ENCODE data around the gene NPDC1.
A peak's percentile ranks its signal among the peaks of the same experiment; 100 is the strongest.

NPDC1 gene

DNA sequence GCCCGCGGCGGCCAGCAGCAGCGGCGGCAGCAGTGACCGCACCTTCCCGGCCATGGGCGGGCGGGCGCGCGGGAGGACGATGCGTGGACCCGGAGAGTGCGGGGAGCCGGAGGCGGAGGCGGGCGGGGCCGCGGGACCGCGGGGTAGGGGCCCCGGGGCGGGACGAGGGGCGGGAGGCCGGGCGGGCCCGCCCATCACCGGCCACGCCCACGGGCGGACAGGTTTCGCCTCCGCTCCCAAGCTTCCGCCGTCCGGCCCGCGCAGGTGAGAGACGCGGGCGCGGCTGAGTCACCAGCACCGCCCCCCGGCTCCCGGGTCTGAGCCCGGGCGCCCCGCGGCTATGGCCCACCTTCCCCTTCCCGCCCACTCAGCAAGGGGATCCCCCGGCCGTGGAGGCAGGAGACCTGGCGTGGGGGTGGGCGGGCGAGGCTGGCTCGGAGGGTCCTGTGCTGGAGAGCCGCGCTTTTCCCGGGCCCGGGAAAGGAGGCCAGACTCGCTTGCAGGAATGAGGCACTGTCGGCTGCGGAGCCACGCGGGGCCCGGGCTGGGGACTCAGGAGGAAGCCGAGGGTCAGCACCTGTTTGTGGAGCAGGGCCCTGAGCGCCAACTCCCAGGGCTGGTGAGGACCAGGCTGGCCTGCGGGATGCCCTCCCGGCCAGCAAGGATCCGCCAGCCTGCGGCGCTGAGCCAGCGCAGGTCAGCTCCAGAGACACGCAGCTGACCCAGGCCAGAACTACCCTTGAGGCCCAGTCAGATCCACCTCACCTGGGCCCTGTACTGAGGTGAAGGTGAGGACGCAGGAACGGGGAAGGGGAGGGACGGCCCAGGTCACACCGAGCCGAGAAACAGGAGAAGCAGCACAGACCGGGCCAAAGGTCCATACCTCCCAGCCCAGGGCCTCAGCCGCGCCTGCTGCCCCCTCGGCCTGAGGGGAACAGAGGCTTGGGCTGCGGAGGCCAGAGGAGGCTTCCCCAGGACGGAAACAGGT is 8.3 kb upstream of the NPDC1 start, which contains the start of gene ENTPD2:
Gene ENTPD2, minus strand, starts transcription at position 118 of the 988 bp plus-strand sequence. Its CDS starts 64 bp downstream, at position 54.
- DNase-seq (ENCODE audit: low spot score), result no peak
- peak within 1 kb of the TSS in 1 of 2 donors; percentile 54 for H3K27ac ChIP-seq
- peak within 1 kb of the TSS; percentile 66 for H3K4me3 ChIP-seq
- TF ChIP-seq CTCF (IDR thresholded peaks at IDR 0.05), result no peak

DNA sequence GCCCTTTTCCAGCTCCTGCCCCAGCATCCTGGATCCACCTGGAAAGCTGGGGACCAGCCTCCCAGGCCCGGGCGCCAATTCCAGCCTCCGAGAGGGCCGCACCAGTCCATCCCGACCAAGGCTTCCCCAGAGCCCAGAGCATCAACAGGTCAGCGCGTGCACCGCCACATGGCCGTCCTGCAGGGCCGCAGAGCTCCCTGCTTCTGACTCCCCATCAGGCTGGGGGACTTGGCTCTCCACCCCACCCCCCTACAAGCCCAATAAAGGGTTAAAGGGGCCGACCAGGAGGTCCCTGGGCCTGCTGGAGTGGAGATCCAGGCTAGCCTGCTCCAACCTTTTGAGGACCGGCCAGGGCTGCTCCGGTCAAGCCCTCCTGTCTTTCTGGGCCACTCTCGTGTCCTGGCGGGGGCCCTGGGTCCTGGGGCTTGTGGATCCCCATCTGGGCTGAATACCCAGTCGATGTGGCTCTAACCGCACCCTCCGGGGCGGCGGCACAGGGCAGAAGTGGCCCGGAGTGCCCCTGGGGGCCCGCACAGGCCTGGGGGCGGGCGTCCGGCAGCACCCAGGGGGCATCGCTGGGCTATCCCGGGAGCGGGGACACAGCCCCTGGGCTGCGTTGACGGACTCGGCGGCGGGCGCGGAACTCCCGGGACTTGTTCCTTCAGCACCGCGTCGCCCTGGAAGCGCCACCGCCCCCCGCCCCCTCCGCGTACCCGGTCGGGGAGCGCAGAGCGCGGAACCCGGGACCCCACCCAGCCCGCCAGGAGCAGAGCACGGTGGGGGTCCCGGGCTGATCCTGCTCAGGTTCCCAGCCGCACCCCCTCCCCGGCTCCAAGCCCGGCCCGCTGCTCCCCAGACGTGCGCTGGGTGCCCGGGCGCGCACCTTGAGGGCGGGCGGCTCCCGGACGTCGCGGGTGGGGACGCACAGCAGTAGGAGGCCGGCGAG is 7.3 kb upstream of the NPDC1 start:
- Histone ChIP-seq H3K4me3 (peak overlapping the region; percentile 66), H3K27ac (peak overlapping the region in 1 of 2 donors; percentile 54)
- TF ChIP-seq CTCF (IDR thresholded peaks at IDR 0.05), result no peak
- DNase-seq (ENCODE audit: low spot score), result no peak

GRCh38 chr9:137052293-137052692 is 6.3 kb upstream of the NPDC1 start:
- no peak for DNase-seq (ENCODE audit: low spot score)
- TF ChIP-seq CTCF (IDR thresholded peaks at IDR 0.05), result no peak

DNA sequence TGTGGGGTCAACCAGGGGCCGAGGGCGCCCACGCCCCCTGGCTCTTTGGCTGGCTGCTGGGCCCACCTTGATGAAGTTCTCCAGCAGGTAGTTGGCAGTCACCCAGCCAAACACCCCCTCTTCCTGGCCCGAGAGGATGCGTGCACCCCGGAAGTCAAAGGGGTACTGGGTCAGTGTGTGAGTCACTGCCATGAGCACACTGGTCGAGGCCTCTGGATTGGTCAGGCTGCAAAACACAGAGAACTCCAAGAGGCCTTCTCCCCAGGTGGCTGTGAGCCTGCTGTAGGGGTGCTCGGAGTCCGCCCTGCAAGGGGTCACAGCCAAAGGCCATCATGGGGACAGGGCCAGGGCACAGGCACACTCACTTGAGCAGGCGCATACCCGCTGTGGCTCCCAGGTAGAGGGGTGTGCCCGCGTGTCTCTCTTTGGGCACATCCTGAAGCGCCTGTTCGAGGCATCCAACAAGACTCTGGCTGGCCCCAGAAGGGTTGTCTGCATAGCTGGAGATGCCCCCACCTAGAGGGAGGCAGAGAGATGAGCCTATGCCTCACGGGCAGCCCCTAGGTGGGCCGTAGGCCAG is 5.3 kb upstream of the NPDC1 start:
- no peak for TF ChIP-seq CTCF (IDR thresholded peaks at IDR 0.05)
- H3K4me3 ChIP-seq, result no peak overlapping the region
- no peak overlapping the region for H3K27ac ChIP-seq
- no peak for DNase-seq (ENCODE audit: low spot score)

More at GRCh38 chr9:137052293-137052692, 6.3 kb upstream of the NPDC1 start:
- no peak overlapping the region for H3K4me3 ChIP-seq
- no peak overlapping the region for H3K27ac ChIP-seq

DNA sequence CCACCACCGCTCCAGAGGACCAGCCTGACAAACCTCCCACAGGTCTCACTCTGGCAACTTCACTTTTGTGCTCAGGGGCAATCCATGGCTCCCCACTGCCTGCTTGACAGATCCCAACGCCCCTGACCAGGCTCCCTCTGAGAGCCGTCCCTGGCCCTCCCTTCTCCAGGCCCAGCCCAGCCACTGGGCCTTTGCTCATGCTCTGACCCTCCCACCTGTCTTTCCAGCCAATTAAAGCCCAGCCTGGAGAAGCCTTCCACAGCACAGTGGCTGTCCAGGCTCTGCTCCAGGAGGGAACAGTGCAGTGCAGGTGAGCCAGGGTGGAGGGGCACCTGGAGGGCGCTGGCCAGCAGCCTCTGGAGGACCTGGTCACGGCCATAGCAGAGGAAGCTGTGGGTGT is 4.6 kb upstream of the NPDC1 start:
- no peak overlapping the region for H3K4me3 ChIP-seq
- no peak for DNase-seq (ENCODE audit: low spot score)
- no peak for TF ChIP-seq CTCF (IDR thresholded peaks at IDR 0.05)
- H3K27ac ChIP-seq, result no peak overlapping the region

GRCh38 chr9:137049544-137050449 is 3.8 kb upstream of the NPDC1 start:
- H3K4me3 ChIP-seq, result no peak overlapping the region
- no peak for TF ChIP-seq CTCF (IDR thresholded peaks at IDR 0.05)
- H3K27ac ChIP-seq, result no peak overlapping the region
- no peak for DNase-seq (ENCODE audit: low spot score)
